Right lobe of liver (tissue), 4 donors: Measurements from ENCODE around the gene HCK.

Experiments
- POLR2A ChIP-seq: fragments of 450-650 bp; IDR thresholded peaks from one replicate; pipeline ENCODE4 v1.6.1; 2017; ENCODE audit warnings: antibody characterized with exemption, mild to moderate bottlenecking
- TF ChIP-seq, protein P1 (sequence below), 4 donors: fragments of 200-600 bp in 3 of 4; fragments of 450-650 bp in 1 of 4; IDR thresholded peaks; one replicate each; pipeline versions ENCODE4 v1.5.1 to v1.8.0; 2016 to 2022; ENCODE audit warnings: antibody characterized with exemption in 4 of 4, mild to moderate bottlenecking in 2 of 4
- donor health status: DM: no; HTN: no; CAD: no.
- donor health status: DM: no; HTN: no; CAD: no.
- donor health status: DM: no; HTN: yes; CAD: no.

DNA sequence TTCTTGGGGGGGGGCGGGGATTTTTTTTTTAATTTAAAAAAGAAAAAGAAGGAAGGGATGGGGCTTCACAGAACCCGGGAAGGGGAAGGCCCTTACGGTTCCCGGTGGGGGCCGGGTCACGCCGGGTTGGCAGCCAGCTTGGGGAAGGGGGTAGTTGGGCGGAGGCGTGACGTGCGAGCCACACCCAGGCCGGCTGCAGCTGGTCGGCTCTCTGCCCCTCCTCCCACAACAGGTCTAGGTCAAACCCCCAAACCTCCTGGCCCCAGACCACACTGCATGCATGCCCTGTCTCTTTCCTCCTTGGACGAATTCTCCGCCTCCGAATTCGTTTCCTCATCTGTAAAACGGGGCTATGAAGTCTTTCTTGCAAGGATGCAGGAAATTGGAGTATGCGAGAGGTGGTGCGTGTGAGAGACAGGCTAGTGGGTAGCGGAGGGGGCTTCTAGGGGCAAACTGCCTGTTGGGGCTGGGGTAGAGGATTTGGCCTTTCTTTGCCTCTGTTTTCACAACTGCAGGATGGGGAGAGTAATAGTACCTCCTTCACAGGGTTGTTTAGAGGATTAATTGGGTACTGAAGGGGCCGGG is 828 bp downstream of the HCK start:
- TF ChIP-seq POLR2A: no peak
- TF ChIP-seq, protein P1, sequence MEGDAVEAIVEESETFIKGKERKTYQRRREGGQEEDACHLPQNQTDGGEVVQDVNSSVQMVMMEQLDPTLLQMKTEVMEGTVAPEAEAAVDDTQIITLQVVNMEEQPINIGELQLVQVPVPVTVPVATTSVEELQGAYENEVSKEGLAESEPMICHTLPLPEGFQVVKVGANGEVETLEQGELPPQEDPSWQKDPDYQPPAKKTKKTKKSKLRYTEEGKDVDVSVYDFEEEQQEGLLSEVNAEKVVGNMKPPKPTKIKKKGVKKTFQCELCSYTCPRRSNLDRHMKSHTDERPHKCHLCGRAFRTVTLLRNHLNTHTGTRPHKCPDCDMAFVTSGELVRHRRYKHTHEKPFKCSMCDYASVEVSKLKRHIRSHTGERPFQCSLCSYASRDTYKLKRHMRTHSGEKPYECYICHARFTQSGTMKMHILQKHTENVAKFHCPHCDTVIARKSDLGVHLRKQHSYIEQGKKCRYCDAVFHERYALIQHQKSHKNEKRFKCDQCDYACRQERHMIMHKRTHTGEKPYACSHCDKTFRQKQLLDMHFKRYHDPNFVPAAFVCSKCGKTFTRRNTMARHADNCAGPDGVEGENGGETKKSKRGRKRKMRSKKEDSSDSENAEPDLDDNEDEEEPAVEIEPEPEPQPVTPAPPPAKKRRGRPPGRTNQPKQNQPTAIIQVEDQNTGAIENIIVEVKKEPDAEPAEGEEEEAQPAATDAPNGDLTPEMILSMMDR (IDR thresholded peaks at IDR 0.05): no peak
